PC-3 (cell line): ENCODE data around the gene HSPB2. TPM values are rescaled to one million over a fixed set of nuclear protein-coding genes. Genes with fewer than 3 reads are reported as not detected.

ENCODE experiments used
- ATAC-seq: fragments of 200-7000 bp; cut with Tn5 transposase; 2 replicates; pipeline ENCODE4 v1.9.1; 2020; ENCODE audit warnings: mild to moderate bottlenecking, moderate library complexity
- BruUV-seq: library from RNA; stranded (reverse); fragments of 400-500 nt; replicated peaks from 2 replicates; lab custom pipeline; 2021; lab: Mats Ljungman, UMichigan
- CTCF ChIA-PET: fragments of 300-600 bp; sonication (Branson Sonifier 250); formaldehyde crosslinking; loops from one replicate; lab custom pipeline; 2022; ENCODE audit warnings: antibody characterized with exemption; lab: Charles Lee
- POLR2A ChIA-PET: fragments of 300-600 bp; sonication (Branson Sonifier 250); formaldehyde crosslinking; loops from one replicate; lab custom pipeline; 2022; ENCODE audit warnings: antibody characterized with exemption; ENCODE audit not compliant: unreplicated experiment; lab: Charles Lee
- DNase-seq: peaks from one replicate; pipeline ENCODE4 v3.0.0-alpha.2; 2015
- H2AFZ ChIP-seq: fragments of 300-600 bp; sonication (generic); 2 replicates; pipeline ENCODE4 v1.6.0; 2016; ENCODE audit warnings: antibody characterized with exemption, low read length
- H3F3A ChIP-seq: fragments of 300-600 bp; sonication (generic); one replicate; pipeline ENCODE4 v1.6.0; 2017; ENCODE audit warnings: antibody characterized with exemption, low read length, control low read depth, mild to moderate bottlenecking; ENCODE audit not compliant: unreplicated experiment
- H3K27ac ChIP-seq: fragments of 300-600 bp; sonication (generic); 2 replicates; pipeline ENCODE4 v1.5.1; 2016; ENCODE audit warnings: mild to moderate bottlenecking, low read length
- H3K27me3 ChIP-seq: fragments of 300-600 bp; sonication (generic); 2 replicates; pipeline ENCODE4 v1.6.1; 2016; ENCODE audit warnings: low read length, mixed read lengths
- H3K36me3 ChIP-seq: fragments of 300-600 bp; sonication (generic); 2 replicates; pipeline ENCODE4 v1.6.1; 2016; ENCODE audit warnings: low read depth, mixed run types, low read length, mixed read lengths
- H3K4me1 ChIP-seq: fragments of 300-600 bp; sonication (generic); 2 replicates; pipeline ENCODE4 v1.5.1; 2016; ENCODE audit warnings: low read length; ENCODE audit not compliant: insufficient read depth
- H3K4me2 ChIP-seq: fragments of 300-600 bp; sonication (generic); 2 replicates; pipeline ENCODE4 v1.6.0; 2016; ENCODE audit warnings: low read length
- H3K4me3 ChIP-seq: fragments of 300-600 bp; sonication (generic); 2 replicates; pipeline ENCODE4 v1.5.1; 2016; ENCODE audit warnings: mild to moderate bottlenecking, low read length, mixed read lengths
- H3K79me2 ChIP-seq: fragments of 300-600 bp; sonication (generic); 2 replicates; pipeline ENCODE4 v1.6.1; 2017; ENCODE audit warnings: low read length, mixed read lengths
- H3K9ac ChIP-seq: fragments of 300-600 bp; sonication (generic); 2 replicates; pipeline ENCODE4 v1.6.0; 2016; ENCODE audit warnings: mild to moderate bottlenecking, low read length
- H3K9me2 ChIP-seq: fragments of 300-600 bp; sonication (generic); replicated peaks from 2 replicates; pipeline ENCODE4 v1.6.1; 2016; ENCODE audit warnings: mixed run types, low read length, mixed read lengths
- H3K9me3 ChIP-seq: fragments of 300-600 bp; sonication (generic); 2 replicates; pipeline ENCODE4 v1.6.1; 2016; ENCODE audit warnings: low read length, mixed read lengths
- H4K20me1 ChIP-seq: fragments of 300-600 bp; sonication (generic); 2 replicates; pipeline ENCODE4 v1.6.1; 2016; ENCODE audit warnings: low read length, mixed read lengths
- CTCF ChIP-seq: fragments of 300-600 bp; sonication (generic); conservative IDR thresholded peaks from 2 replicates; pipeline ENCODE4 v1.5.1; 2017; ENCODE audit warnings: antibody characterized with exemption, low read depth, mild to moderate bottlenecking, low read length
- EZH2 ChIP-seq: fragments of 300-600 bp; sonication (generic); IDR thresholded peaks from one replicate; pipeline ENCODE4 v1.6.1; 2017; ENCODE audit warnings: antibody characterized with exemption, mild to moderate bottlenecking, low read length; ENCODE audit not compliant: unreplicated experiment
- EZH2phosphoT487 ChIP-seq: fragments of 300-600 bp; sonication (generic); IDR thresholded peaks from 2 replicates; pipeline ENCODE4 v1.6.1; 2018; ENCODE audit warnings: mild to moderate bottlenecking, antibody characterized with exemption, low read length, borderline replicate concordance
- intact Hi-C: fragments of 100-400 bp; cut with micrococcal nuclease; formaldehyde crosslinking; loops from 2 replicates; pipeline ENCODE4 v1.9.0; 2023
- total RNA-seq: library from RNA; depleted of rRNA; stranded (reverse); fragments of >200 nt; gene quantifications from 2 replicates; pipeline ENCODE4 v1.2.3, GENCODE V29; 2014

The HSPB2 gene
- total RNA-seq, 1 experiment from 2014 or later, result not detected

- Histone ChIP-seq H2AFZ (peak overlapping the region; percentile 96), H3K4me2 (peak overlapping the region; percentile 92), H4K20me1 (no peaks in the 10 kb centered on the region), H3K4me1 (peaks cover 9% of the 10 kb centered on the region), H3K9me3 (no peaks in the 10 kb centered on the region), H3K9me2 (no peaks in the 10 kb centered on the region), H3K4me3 (peak overlapping the region; percentile 80), H3K9ac (peak overlapping the region; percentile 83), H3K79me2 (no peaks in the 10 kb centered on the region), H3K27ac (peak overlapping the region; percentile 79), H3K27me3 (no peaks in the 10 kb centered on the region), H3F3A (no peaks in the 10 kb centered on the region), H3K36me3 (no peaks in the 10 kb centered on the region)
- ChIA-PET POLR2A (interaction anchor here (1.0 kb wide), 1 partner anchor 48 kb away, joined by 4 read pairs; no protein-coding TSS in a partner anchor), CTCF (interaction anchor here (0.6 to 1.1 kb wide), 3 partner anchors 53 to 199 kb away, joined by 3 to 7 read pairs (median 4); no protein-coding TSS in a partner anchor)
- DNase-seq (peak; percentile 45), ATAC-seq (peak; percentile 25)
- TSS peak; percentile 75 for BruUV-seq
- TF ChIP-seq EZH2phosphoT487, result no peak
- no peak; the same call in 1 of the 2 replicates for TF ChIP-seq CTCF
- no peak for TF ChIP-seq EZH2
- intact Hi-C loops, result loop anchor here (1.0 to 5.0 kb wide), 4 partner anchors 104 to 278 kb away; partner anchors contain the start of genes NKAPD1, PIH1D2, SDHD and TIMM8B
Observed at GRCh38 chr11:111878385-111878848, 34.1 kb upstream of the HSPB2 start.

- CTCF ChIA-PET, result interaction anchor here (0.6 to 1.1 kb wide), 3 partner anchors 53 to 200 kb away, joined by 3 to 7 read pairs (median 4); no protein-coding TSS in a partner anchor
- Histone ChIP-seq H3K9me2 (no peaks in the 10 kb centered on the region), H3K9me3 (no peaks in the 10 kb centered on the region), H2AFZ (peak within 1 kb of the TSS; percentile 96), H3K36me3 (no peaks in the 10 kb centered on the region), H4K20me1 (no peaks in the 10 kb centered on the region), H3K4me1 (peaks cover 9% of the 10 kb centered on the region), H3K9ac (peak within 1 kb of the TSS; percentile 83), H3K79me2 (no peaks in the 10 kb centered on the region), H3K4me3 (peak within 1 kb of the TSS; percentile 80), H3K27me3 (no peaks in the 10 kb centered on the region), H3K4me2 (peak within 1 kb of the TSS; percentile 92), H3K27ac (peak within 1 kb of the TSS; percentile 79), H3F3A (no peaks in the 10 kb centered on the region)
- intact Hi-C loops, result loop anchor here (1.0 to 5.0 kb wide), 6 partner anchors 47 to 278 kb away; partner anchors contain the start of genes NKAPD1, PIH1D2, SDHD and TIMM8B
- POLR2A ChIA-PET, result interaction anchor here (1.0 kb wide), 1 partner anchor 47 kb away, joined by 4 read pairs; no protein-coding TSS in a partner anchor
- TF ChIP-seq EZH2phosphoT487, result no peak
- no peak for TF ChIP-seq EZH2
- peak; percentile 91 for TF ChIP-seq CTCF
- DNase-seq, result peak; percentile 99
- peak; percentile 84 for ATAC-seq
- no TSS peak for BruUV-seq
Observed at GRCh38 chr11:111878849-111879636, 33.5 kb upstream of the HSPB2 start, which contains the start of the genes CFAP68 and FDXACB1. Gene CFAP68 (plus strand): TSS chr11:111879541. CDS start chr11:111879561, 20 bp downstream. Gene FDXACB1 (minus strand): TSS chr11:111879165. CDS start chr11:111879132, 33 bp downstream.
